ENCODE data around the gene GREB1L. TPM values are rescaled to one million over a fixed set of nuclear protein-coding genes. Genes with fewer than 3 reads are reported as not detected.

GREB1L gene
- total and polyA plus RNA-seq, 10 of the 15 experiments (the other 5 are each of a cell fraction or from before 2014, with no cell fraction given): under 0.01 to 0.11 (median 0.03) TPM; not detected in 1

- Histone ChIP-seq H3K27me3 (replicated peaks in 1 of 2; ENCODE audit: control insufficient read depth in 2 of 2, insufficient read depth in 2 of 2, low read length in 1 of 2) (no peaks in the 10 kb centered on the region), H3K9me3 (replicated peaks; ENCODE audit: control insufficient read depth, insufficient read depth, low read length) (no peaks in the 10 kb centered on the region), H3K36me3 (ENCODE audit: control insufficient read depth in 2 of 2, insufficient read depth in 2 of 2, low read length in 1 of 2) (no peaks in the 10 kb centered on the region), H3K4me3 (no peak overlapping the region), H2AFZ (ENCODE audit: control insufficient read depth, low read depth, low read length) (no peak overlapping the region), H4K20me1 (ENCODE audit: control insufficient read depth, insufficient read depth) (no peaks in the 10 kb centered on the region), H3K27ac (ENCODE audit: control insufficient read depth, insufficient read depth) (no peak overlapping the region), H3K9ac (ENCODE audit: control insufficient read depth, insufficient read depth, low read length) (no peak overlapping the region), H3K79me2 (ENCODE audit: control insufficient read depth, insufficient read depth, low read length) (no peaks in the 10 kb centered on the region), H3K4me2 (ENCODE audit: control insufficient read depth, insufficient read depth) (no peak overlapping the region), H3K4me1 (ENCODE audit: control insufficient read depth, insufficient read depth, low read length) (no peaks in the 10 kb centered on the region)
- BruUV-seq (replicated peaks): no TSS peak
- DNase-seq (ENCODE audit: low read depth, low spot score): no peak
- 37% methylated on average over 5 of the region's 5 CpGs for WGBS (ENCODE audit: insufficient coverage, insufficient replicate concordance, low lambda C conversion rate, missing lambda C conversion rate)
- RAD21 ChIA-PET (ENCODE audit: unreplicated experiment): interaction anchor here (1.0 kb wide), 1 partner anchor 233 kb away, joined by 4 read pairs; no protein-coding TSS in a partner anchor
- no peak for FAIRE-seq
- in situ Hi-C loops (cut with MboI) (no loop called here), intact Hi-C loops (cut with micrococcal nuclease; ENCODE audit: unreplicated experiment) (loop anchor here (10.0 kb wide), 2 partner anchors 52 to 288 kb away; no protein-coding TSS in a partner anchor)
- TF ChIP-seq POLR2AphosphoS2 (IDR thresholded peaks at IDR 0.05; ENCODE audit: low read depth, low read length) (no peak), E4F1 (IDR thresholded peaks at IDR 0.05; ENCODE audit: borderline replicate concordance, partially characterized antibody) (no peak), FOS (IDR thresholded peaks at IDR 0.05; ENCODE audit: borderline replicate concordance, extremely low read depth, insufficient read length) (no peak), STAT3 (IDR thresholded peaks at IDR 0.05; ENCODE audit: low read depth, low read length) (no peak), SMAD1 (IDR thresholded peaks at IDR 0.05; ENCODE audit: low read depth, partially characterized antibody) (no peak), CREB1 (IDR thresholded peaks at IDR 0.05; ENCODE audit: low read depth) (no peak), TARDBP (IDR thresholded peaks at IDR 0.05; ENCODE audit: borderline replicate concordance) (no peak), PAX8 (IDR thresholded peaks at IDR 0.05) (no peak), PBX3 (IDR thresholded peaks at IDR 0.05; ENCODE audit: insufficient replicate concordance, low read depth, low read length) (no peak)
- TF ChIP-seq, protein P1, sequence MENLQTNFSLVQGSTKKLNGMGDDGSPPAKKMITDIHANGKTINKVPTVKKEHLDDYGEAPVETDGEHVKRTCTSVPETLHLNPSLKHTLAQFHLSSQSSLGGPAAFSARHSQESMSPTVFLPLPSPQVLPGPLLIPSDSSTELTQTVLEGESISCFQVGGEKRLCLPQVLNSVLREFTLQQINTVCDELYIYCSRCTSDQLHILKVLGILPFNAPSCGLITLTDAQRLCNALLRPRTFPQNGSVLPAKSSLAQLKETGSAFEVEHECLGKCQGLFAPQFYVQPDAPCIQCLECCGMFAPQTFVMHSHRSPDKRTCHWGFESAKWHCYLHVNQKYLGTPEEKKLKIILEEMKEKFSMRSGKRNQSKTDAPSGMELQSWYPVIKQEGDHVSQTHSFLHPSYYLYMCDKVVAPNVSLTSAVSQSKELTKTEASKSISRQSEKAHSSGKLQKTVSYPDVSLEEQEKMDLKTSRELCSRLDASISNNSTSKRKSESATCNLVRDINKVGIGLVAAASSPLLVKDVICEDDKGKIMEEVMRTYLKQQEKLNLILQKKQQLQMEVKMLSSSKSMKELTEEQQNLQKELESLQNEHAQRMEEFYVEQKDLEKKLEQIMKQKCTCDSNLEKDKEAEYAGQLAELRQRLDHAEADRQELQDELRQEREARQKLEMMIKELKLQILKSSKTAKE (IDR thresholded peaks at IDR 0.05; ENCODE audit: low read depth, poor library complexity, severe bottlenecking): no peak
- POLR2A ChIA-PET: interaction anchor here (0.7 kb wide), 1 partner anchor 502 kb away, joined by 4 read pairs; no protein-coding TSS in a partner anchor
- no peak for ATAC-seq
- SMC1A ChIA-PET (ENCODE audit: uncharacterized antibody, unreplicated experiment): interaction anchor here (0.6 kb wide), 1 partner anchor 196 kb away, joined by 3 read pairs; no protein-coding TSS in a partner anchor
- CTCF ChIA-PET: no interaction called here
Observed at GRCh38 chr18:21483051-21483450, 241.0 kb downstream of the GREB1L start.

All from GM12878 (cell line).